Measurements from ENCODE around the gene KRT32.

Gene KRT32

DNA sequence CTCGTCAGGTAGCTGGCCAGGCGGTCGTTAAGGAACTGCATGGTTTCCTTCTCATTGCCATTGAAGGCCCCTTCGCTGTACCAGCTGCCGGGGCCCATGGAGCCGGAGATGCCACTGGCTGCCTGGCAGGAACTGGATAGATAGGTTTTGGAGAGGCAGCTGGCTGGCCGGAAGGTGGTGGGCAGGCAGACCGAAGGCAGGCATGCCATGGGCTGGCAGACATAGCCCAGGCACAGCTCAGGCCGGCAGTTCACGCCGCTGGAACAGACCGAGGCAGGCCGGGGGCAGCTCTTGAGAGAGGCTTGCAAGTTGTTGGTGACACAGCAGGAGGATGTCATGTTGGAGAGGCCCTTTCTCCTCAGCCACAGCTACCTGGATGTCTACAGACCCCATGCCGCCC lies at the start of gene KRT32:
KRT32 (minus strand) TSS at position 399 of the 400 bp plus-strand sequence; CDS start at position 338, 61 bp downstream.
- DNase-seq (ENCODE audit: low spot score) = no peak

DNA sequence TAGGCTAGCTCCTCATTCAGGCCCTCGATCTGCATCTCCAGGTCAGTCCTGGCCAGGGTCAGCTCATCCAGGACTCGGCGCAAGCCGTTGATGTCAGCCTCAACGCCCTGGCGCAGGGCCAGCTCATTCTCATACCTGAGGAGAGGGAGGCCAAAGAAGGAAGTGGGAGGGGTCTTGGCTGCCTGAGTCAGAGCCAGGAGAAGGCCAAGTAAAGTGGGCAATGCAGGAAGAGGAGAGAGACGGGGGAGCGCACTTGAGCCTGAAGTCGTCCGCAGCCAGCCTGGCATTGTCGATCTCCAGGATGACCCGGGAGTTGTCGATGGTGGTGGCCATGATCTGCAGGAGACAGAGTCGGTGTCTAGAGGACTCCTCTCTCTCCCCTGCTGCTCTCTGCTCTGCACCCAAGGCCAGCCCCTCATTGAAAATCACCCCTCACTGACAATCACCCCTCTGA lies 49.7 kb upstream of the KRT32 start:
- DNase-seq (ENCODE audit: low spot score) = no peak

DNA sequence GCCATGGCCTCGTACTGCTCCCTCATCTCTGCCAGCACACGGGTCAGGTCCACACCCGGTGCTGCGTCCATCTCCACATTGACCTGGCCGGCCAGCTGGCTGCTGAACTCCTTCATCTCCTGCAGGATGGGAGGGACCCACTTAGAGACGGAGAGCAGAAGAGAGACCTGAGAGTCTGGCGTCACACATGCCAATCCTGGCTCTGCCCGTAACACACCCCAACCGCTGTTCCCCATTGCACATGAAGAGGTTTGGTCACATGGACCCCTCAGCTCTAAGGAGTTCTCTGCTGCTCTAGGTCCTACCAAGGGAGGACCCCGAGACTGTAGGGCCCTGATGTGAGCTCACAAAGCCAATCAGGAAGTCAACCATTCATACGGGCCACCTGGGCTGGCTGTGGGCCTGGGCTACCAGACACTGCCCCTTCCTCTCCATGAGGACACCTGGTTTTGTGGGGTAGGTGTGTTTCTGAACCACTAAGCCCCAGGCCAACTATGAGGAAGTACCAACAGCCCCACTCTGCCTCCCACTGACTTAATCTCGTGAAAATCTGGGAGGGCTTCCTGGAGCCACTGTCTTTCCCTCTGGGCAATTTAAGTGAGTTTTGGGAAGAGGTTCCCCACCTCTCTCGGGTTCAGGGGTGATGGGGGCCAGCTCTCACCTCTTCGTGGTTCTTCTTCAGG lies 49.1 kb upstream of the KRT32 start:
- DNase-seq (ENCODE audit: low spot score) = no peak

DNA sequence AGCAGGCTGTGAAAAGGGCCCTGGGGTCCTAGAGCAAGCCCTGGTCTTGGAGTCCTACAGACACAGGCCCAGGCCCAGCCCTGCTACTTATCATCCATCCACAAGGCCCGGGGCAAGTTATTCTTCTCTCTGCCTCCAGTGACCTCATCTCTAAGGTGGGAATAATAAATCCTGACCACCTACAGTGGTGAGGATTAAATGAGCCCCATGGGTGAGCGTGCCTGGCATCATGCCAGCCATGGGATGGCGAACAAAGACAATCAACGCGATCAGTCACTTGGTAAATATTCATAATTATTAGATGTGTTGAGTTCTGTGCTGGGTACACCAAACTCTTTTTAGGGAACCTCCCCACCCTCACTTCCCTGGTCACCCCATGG lies 46.0 kb upstream of the KRT32 start:
- DNase-seq (ENCODE audit: low spot score) = no peak

DNA sequence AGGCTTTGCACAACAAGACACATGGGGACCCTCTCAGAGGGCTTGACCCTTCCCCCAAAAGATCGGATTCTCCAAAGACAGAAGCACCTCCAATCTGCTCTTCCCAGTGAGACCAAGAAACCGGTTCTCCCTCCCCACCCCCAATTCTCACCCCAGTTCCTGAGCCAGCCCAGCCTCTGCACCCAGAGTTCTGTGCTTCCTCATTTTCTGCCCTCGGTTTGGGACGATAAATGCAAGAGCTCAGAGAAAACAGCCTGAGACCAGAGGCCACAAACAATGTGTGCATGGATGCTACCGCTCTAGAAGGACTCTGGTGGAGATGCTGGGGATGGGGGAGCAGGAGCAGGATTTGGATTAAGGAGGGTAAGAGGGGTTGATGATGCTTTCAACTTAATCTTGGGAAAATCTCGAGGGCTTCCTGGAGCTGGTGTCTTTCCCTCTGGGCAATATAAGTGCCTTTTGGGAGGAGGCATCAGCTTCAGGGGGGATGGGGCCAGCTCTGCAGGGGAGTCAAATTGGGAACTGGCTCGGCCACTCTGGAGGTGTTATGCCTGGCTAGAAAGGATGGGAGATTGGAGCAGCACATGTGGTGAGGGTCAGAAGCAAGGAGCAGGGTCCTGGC lies 45.5 kb upstream of the KRT32 start:
- no peak for DNase-seq (ENCODE audit: low spot score)

DNA sequence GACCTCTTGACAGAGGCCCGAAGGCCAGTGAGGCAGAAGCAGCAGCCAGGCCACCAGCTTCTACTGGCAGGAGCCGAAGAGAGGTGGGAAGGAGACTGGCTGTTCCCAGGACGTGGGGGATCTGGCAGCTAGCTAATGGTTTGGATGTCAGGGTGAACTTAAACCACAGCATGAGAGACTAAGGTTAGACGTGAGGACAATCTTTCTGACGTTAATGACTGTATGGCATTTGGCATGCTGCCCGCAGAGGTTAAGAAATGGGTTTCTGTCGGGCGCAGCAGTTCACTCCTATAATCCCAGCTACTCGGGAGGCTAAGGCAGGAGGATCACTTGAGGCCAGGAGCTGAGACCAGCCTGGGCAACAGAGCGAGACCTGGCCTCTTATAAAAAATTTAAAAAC lies 44.5 kb upstream of the KRT32 start:
- no peak for DNase-seq (ENCODE audit: low spot score)

DNA sequence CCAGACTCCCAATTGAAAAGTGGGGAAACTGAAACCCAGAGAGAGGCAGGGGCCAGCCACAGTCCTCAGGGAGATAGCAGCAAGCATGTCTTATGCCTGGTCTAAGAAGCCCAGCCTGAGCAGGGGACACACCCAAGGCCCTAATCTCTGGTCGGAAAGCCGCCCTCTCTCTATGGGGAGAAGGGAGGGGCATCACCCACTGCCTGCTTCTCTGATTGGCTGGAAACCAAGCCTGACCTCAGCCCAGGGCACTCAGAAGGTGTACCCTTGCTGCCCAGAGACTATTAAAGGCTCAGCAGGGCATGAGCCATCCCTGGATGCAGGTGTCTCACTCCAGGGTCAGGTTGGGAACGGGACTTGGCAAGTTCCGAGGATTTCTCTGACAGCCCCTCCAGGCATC lies 43.9 kb upstream of the KRT32 start:
- no peak for DNase-seq (ENCODE audit: low spot score)

DNA sequence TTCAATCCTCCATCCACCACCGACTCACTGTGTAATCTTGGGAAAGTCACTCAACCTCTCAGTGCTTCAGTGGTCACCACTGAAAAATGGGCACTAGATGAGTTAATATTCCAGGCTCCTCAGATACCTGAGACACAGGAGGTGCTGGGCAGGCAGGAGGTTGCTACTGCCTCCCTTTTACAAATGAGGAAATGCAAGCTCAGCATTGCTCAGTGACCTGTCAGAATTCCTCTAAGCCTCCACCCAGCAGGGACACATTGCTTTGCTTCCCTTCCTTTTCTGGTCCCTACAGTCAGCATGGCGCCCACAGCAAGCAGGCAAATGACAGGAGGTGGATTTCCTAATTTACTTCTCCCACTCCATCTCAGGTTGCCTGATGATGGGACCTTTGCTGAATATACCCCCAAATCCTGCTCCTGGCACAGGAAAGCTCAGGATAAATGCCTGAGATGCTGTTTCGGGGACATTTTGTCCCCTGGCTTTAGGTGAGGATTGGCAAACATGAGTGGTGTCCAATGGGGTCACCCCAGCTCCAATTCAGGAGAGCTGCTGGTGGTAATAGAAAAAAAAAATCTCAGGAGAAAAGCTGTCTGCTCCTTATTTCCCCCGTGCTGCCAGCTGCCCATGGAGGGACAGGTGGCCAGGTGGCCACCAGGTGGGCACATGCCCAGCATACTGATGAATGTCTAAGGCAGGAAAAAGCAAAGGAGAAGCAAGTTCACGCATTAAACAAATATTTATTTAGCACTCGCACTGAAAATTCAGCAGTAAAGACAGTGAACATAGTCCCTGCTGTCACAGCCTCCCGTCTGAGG lies 43.3 kb upstream of the KRT32 start:
- no peak for DNase-seq (ENCODE audit: low spot score)

DNA sequence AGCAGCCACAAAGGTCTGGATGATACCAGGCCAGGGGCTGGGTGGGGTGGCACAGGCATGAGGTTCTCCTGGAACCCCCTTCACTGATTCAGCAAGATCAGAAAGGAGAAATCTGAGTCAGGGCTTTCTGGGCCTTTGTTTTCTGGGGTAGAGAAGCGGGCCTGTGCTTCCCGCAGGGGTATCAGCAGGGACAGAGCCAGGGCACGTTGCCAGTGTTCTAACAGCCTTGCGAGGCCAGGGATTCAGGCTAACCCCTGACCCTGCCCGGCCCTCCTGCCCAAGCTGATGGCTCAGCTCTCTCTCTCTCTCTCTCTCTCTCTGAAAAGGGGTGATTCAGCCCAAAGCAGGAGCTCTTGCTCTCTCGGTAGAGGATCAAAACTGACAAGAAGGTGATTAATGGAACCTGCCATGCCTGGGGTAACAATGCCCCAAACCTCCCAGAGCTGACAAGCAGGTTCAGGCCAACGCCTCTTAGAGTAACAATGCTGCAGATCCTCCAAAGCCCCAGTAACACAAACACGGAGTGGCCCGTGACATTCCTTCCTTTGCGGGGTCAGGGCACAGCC lies 40.2 kb upstream of the KRT32 start:
- DNase-seq (ENCODE audit: low spot score) = no peak

DNA sequence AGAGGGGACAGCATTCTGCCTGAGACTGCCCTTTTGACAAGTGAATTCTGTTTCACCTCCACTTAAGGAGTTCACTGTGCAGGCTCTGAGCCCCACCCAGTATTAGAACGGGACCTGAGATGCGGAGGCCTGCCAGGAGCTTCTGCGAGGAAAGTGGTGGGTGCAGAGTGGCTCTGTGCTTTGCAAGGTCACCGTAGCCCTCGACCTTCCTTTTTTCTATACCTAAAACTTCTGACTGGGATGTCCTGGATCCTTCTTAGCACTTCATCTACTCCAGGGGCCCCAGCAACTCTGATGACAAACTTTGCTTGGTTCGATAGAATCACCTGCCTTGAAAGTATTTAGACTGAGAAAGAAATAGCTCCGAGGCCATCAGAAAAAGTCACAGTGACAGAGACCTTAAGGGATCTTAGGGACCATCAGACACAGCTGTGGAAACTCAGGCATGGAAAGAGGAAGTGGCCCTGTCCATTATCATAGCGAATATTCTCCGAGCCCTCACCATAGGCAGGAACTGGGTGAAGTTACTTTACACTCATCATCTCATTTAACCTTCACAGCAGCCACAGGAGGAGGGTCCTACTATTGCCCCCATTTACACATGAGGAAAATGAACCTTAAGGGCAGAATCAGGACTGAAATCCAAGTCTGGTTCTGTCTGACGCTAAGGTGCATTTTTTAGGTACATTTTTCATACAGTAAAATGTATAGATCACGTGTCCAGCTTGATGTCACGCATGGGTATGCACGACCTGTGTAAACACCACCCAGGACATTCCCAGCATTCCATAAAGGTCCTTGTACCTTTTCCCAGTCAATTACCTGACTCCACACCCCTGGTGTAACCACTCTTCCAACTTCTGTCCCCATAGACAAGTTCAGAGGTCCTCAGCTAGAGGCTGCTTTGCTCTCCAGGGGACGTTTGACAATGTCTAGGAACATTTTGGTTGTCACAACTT lies 38.9 kb upstream of the KRT32 start:
- peak; percentile 29 for DNase-seq (ENCODE audit: low spot score)

DNA sequence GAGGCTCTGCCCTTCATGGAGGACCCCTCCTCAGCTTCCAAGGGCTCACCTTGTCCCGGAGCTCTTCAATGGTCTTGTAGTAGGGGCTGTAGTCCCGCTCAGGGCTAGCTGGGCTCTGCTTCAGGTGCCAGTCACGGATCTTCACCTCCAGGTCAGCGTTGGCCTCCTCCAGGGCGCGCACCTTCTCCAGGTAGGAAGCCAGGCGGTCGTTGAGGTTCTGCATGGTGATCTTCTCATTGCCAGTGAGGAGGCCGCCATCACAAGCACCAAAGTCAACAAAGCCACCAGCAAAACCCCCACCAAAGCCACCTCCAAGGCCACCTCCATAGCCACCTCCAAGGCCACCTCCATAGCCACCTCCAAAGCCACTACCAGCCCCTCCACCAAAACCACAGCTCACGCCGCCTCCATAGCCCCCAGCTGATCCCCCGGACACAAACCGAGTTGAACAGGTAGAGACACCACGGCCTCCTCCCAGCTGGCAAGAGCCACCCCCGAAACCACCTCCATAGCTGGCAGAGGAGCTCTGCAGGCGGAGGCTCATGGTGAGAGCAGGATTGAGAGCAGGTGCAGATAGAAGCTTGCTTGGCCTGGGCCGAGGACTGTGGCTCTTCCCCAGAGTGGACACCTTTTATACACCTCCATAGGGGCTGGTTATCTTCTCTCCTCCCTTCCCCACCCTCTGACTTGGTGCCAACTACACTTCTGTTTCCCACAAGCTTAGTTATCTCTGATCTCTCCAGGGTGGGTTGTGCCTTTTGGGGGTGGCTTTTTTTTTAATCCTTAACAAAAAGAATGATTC lies 38.0 kb upstream of the KRT32 start, which contains the start of gene KRT13:
KRT13 (minus strand) TSS at position 606 of the 802 bp plus-strand sequence; CDS start at position 544, 62 bp downstream.
- no peak for DNase-seq (ENCODE audit: low spot score)

DNA sequence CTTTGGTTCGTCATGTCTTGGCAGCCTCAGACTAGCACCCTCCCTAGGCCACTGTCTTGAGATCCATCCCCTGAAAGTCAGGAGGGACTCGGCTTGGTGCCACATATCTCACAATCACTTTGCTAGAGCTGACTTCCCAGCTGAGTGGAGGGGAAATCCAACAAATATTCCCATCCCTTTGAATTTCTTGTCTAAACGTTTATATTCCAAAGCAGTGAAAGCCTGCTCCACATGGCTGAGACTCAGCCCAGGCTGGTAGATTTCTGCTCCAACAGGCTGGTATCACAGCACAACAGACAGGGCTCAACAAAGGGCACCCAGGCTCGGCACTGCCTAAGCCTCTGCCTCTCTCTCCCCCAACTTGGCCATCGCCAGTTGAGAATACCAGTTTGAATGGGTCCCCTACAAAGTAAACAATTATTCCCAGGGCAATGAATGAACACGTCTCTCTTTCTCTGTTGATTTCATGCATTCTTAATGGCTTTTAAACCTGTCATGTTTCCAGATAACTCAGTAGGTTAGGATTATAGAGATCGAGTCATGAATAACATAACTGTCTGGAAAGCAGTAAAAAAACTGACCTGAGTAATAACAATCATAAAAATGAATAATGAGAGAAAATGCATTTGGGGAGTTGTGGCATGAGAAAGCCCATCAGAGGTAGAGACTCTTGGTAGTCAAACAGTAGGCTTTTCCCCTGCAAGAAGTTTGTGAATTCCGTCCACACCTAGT lies 37.2 kb upstream of the KRT32 start:
- DNase-seq (ENCODE audit: low spot score) = no peak

DNA sequence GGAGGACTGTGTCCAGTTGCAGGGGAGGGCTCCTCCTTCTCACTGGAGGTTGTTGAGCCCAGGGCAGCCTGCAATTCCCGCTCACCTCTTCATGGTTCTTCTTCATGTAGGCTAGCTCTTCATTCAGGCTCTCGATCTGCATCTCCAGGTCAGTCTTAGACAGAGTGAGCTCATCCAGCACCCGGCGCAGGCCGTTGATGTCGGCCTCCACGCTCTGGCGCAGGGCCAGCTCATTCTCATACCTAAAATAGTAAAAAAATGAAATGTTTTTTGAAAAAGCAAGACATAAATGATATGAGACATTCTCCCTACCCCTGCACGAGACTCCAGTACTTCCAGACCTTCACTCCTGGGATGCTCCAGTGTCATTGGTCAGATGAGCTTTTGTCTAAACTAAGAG lies 36.0 kb upstream of the KRT32 start:
- DNase-seq (ENCODE audit: low spot score) = no peak

DNA sequence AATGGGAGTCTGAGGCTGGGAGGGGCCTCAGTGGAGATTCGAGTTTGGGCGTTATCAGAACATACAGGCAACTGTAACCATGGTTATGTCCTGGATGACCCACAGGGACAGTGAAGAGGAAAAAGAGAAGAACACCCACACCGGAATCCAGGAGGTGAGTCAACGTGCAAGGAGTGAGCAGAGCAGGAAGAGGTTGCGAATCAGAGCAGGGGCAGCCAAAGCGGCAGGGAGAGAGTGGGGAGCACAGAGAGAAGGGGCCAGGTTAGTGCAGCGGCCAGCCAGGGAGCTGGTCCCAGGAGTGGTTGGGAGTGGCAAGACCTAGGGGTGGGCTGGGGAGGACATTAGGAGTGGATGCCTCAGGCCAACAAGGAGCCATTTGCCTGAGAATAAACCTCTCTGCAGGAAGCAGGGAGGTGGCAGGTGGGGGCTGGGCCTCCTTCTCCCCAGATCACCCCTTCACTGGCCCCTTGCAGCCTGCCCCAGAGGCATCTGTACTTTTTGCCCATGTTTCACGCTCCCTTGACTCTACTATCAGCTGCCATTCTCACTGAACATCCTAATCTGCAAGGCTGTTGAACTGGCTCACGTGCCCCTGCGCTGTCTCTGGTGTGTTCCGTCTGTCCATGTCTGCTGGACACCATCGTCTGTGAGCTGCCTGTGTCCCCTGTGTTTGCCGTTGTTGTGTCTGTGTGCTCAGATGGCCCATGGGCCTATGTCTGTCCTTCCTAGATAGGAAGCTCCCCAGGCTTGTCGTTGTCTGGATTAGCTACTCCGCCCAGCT lies 33.1 kb upstream of the KRT32 start:
- no peak for DNase-seq (ENCODE audit: low spot score)

DNA sequence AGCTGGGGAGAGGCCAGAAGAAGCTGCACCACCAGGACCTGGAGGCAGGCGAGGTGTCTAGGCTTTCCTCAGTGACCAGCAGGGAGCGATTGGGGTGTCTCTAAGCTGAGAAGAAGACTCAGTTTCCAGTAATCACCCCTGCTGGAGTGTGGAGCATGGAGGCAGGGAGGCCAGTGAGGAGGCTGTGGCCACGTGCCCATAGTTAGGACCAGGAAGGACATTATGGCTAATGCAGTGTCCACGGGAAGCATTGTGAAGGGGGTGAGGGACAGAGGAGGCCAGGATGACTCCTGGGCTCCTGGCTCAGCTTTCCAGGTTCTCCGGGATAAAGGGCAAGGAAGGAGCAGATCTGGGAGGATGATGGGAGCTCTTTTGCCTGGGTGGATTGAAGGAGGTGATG lies 32.5 kb upstream of the KRT32 start:
- DNase-seq (ENCODE audit: low spot score) = no peak

DNA sequence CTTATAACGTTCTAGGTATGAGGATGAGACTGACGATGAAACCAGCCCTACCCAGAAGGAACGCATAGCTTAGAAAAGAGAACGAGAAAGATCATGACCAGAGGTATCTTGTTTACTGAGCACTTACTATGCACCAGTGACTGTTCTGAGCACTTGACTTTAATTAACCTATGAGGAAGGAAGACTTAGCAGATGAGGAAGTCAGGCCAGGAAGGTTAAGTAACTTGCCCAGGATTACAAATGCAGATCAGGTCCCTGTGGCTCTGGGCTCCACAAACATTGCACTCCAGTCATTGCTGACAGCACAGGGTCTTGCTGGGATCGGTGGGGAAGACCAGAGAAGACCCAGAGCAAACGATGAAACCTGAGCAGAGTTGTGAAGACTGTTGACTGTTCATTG lies 31.1 kb upstream of the KRT32 start:
- peak; percentile 6 for DNase-seq (ENCODE audit: low spot score)

DNA sequence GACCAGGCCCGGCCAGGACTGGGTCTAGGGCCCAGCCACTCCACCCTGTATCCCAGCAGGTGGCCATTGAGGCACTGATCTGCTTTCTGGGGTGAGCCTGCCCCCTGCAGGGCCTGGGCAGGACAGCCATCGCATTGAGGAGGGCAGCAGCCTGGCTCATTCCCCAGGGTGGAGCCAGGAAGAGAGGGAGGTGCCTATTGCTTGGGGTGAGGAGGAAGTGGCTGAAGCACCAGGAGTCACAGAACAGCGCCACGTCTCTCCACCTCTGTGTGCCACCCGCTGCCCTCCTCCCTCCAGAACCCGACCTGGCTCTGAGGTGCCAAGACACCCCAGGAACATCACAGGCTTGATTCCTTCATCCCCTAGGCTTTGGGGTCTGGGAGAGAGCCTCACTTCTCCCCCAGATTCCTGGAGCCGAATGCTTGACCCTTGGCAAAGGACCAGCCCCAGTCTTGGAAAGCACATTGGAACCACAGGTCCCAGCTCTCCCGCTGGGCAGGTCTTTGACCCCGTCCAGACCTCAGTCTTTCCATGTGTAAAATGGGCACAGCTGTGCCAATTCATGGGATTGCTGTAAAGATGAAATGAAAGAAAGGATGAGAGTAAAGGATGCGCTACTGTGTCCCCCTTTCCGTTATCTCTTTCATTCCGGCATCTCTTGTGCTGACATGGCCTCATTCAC lies 29.8 kb upstream of the KRT32 start:
- DNase-seq (ENCODE audit: low spot score) = peak; percentile 91

DNA sequence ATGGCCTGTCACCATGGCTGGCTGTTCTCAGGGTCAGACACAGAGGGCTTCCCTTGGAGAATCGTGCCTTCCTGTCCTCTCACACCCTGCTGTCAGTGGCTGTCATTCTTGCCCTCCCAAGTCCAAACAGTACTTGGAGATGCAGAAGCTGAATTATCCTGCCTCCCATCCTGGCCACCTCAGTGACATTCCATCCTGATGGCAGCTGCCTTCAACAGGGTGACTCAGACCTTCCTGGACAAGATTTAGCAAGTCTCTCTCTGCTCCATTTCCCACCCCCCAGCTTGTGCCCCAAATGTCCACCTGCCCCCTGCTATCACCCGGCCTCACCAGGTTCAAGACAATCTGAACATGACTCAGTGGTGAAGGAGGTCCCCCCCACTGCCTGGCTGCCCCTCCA lies 27.3 kb upstream of the KRT32 start:
- no peak for DNase-seq (ENCODE audit: low spot score)

DNA sequence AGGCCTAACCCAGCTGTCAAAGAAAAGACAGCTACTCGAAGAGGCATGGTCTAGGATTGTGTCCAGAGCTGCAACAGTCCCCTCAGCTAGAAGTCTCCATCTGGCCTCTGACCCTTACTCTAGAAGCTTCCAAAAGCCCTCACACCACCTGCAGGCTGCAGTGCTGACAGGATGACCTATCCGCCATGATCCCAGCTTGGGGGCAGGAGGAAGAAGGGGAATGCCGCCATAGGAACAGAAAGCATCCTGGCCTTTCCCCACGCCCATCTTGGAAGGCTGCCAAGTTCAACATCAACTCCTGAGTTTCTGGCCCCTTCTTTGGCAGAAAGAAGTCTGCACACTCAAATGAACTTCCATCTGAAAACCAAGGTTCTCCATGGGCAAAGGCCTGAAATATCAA lies 25.6 kb upstream of the KRT32 start:
- DNase-seq (ENCODE audit: low spot score) = no peak

All from NAMALWA (cell line).